Kidney (tissue), 14 donors: ENCODE results near the gene ACP6. TPM values are rescaled to one million over a fixed set of nuclear protein-coding genes. Genes with fewer than 3 reads are reported as not detected.

Experiments used
- DNase-seq, 5 donors: peaks; one replicate each; pipeline ENCODE4 v3.0.0-alpha.2; 2013 to 2020
- FAIRE-seq: peaks from 2 replicates; lab custom pipeline; 2012; peaks lifted over from hg19 to GRCh38; lab: Jason Lieb, UNC
- H3K27ac ChIP-seq, 2 donors: one replicate each; pipeline ENCODE4 v1.7.0; 2013; ENCODE audit warnings: low read depth in 2 of 2, low read length in 2 of 2, inconsistent platforms in 1 of 2
- H3K27me3 ChIP-seq: one replicate; pipeline ENCODE4 v1.7.1; 2013; ENCODE audit warnings: low read length, inconsistent platforms; ENCODE audit not compliant: control insufficient read depth, insufficient read depth
- H3K36me3 ChIP-seq, 3 donors: one replicate each; pipeline versions ENCODE4 v1.7.0 to v1.7.1; 2013; ENCODE audit warnings: low read length in 3 of 3, control low read depth in 1 of 3, inconsistent platforms in 1 of 3; ENCODE audit not compliant: insufficient read depth in 3 of 3, control insufficient read depth in 2 of 3
- H3K4me1 ChIP-seq, 3 donors: one replicate each; pipeline versions ENCODE4 v1.7.0 to v1.7.1; 2013; ENCODE audit warnings: low read length in 3 of 3, inconsistent platforms in 1 of 3, low read depth in 1 of 3; ENCODE audit not compliant: control insufficient read depth in 2 of 3, insufficient read depth in 2 of 3
- H3K4me3 ChIP-seq, 3 donors: one replicate each; pipeline versions ENCODE4 v1.7.0 to v1.8.1; 2013; ENCODE audit warnings: low read length in 3 of 3, control low read depth in 1 of 3, inconsistent platforms in 1 of 3
- H3K9ac ChIP-seq, 3 donors: one replicate each; pipeline versions ENCODE4 v1.7.0 to v1.7.1; 2013; ENCODE audit warnings: low read length in 3 of 3, control low read depth in 1 of 3, inconsistent platforms in 1 of 3
- H3K9me3 ChIP-seq, 3 donors: one replicate each; pipeline versions ENCODE4 v1.7.0 to v1.7.1; 2013; ENCODE audit warnings: low read length in 3 of 3, control low read depth in 1 of 3, inconsistent platforms in 1 of 3; ENCODE audit not compliant: control insufficient read depth in 2 of 3, insufficient read depth in 1 of 3
- CTCF ChIP-seq: IDR thresholded peaks from 3 replicates; pipeline ENCODE4 v1.5.1; 2012; ENCODE audit warnings: mild to moderate bottlenecking, moderate library complexity, borderline replicate concordance; ENCODE audit not compliant: insufficient read depth; ENCODE audit errors: extremely low read depth
- intact Hi-C: fragments of 100-400 bp; cut with DNase I; formaldehyde crosslinking; loops from one replicate; pipeline ENCODE4 v1.11.1; 2022
- polyA plus RNA-seq: library from polyadenylated mRNA; stranded (reverse); fragments of 350-450 nt; fragmentation: Illumina TruSeq; extraction: RNeasy Lipid Tissue Mini Kit (QIAGEN cat#74804); gene quantifications from one replicate; pipeline ENCODE4 v1.2.3, GENCODE V29; 2014; ENCODE audit warnings: low read depth, low replicate concordance; ENCODE audit not compliant: insufficient read depth
- total RNA-seq: library from RNA; stranded (reverse); fragmentation: NEBNext Ultra II Directional; extraction: Animal tissue kit (Norgen Biotek cat#: 25700); gene quantifications from one replicate; pipeline ENCODE4 v1.2.1, GENCODE V29; 2021
- donor health status: control.
- donor health status: control.
- donor health status: control.
- donor health status: control.
- donor health status: control.
- donor health status: DM: yes; HTN: yes; CAD: no.
- donor health status: Normal renal cell carcinoma (clear cell type).

Gene ACP6
- total and polyA plus RNA-seq, 2 donors from 2014 or later = 37.7 to 43.6 TPM

- Histone ChIP-seq H3K4me1 (no peaks in the 10 kb centered on the region), H3K9me3 (no peaks in the 10 kb centered on the region), H3K4me3 (no peak overlapping the region), H3K27ac (no peak overlapping the region), H3K27me3 (no peaks in the 10 kb centered on the region), H3K36me3 (peaks cover 10 to 36% (median 21%) of the 10 kb centered on the region in 3 donors), H3K9ac (no peak overlapping the region)
- FAIRE-seq (no peak), DNase-seq (no peak)
- intact Hi-C loops = no loop called here
- no peak for TF ChIP-seq CTCF
Observed at GRCh38 chr1:147609358-147609757, 61.0 kb downstream of the ACP6 start.

- H3K27ac ChIP-seq = no peak overlapping the region
- no peaks in the 10 kb centered on the region for H3K4me1 ChIP-seq
- DNase-seq (no peak), FAIRE-seq (no peak)
- no peaks in the 10 kb centered on the region for H3K9me3 ChIP-seq
- H3K4me3 ChIP-seq = no peak overlapping the region
- intact Hi-C loops = no loop called here
- no peak for TF ChIP-seq CTCF
- no peak overlapping the region for H3K9ac ChIP-seq
- H3K27me3 ChIP-seq = no peaks in the 10 kb centered on the region
- H3K36me3 ChIP-seq = peaks cover 10 to 28% (median 17%) of the 10 kb centered on the region in 3 donors
Observed at GRCh38 chr1:147608596-147608995, 61.7 kb downstream of the ACP6 start.

GRCh38 chr1:147605591-147605990 is 64.7 kb downstream of the ACP6 start:
- Histone ChIP-seq H3K4me3 (no peak overlapping the region), H3K27me3 (no peaks in the 10 kb centered on the region), H3K9me3 (no peaks in the 10 kb centered on the region), H3K9ac (no peak overlapping the region), H3K27ac (no peak overlapping the region), H3K36me3 (peaks cover 8 to 15% (median 11%) of the 10 kb centered on the region in 3 donors), H3K4me1 (peaks cover 0 to 4% (median 0%) of the 10 kb centered on the region in 3 donors)
- intact Hi-C loops = no loop called here
- FAIRE-seq (no peak), DNase-seq (no peak)
- TF ChIP-seq CTCF = no peak

GRCh38 chr1:147603986-147604385 is 66.3 kb downstream of the ACP6 start:
- no peak for TF ChIP-seq CTCF
- no peaks in the 10 kb centered on the region for H3K9me3 ChIP-seq
- H3K27ac ChIP-seq = no peak overlapping the region
- H3K9ac ChIP-seq = no peak overlapping the region
- H3K36me3 ChIP-seq = peaks cover 8 to 15% (median 11%) of the 10 kb centered on the region in 3 donors
- H3K27me3 ChIP-seq = no peaks in the 10 kb centered on the region
- FAIRE-seq (no peak), DNase-seq (no peak)
- intact Hi-C loops = no loop called here
- H3K4me1 ChIP-seq = peaks cover 0 to 6% (median 0%) of the 10 kb centered on the region in 3 donors
- no peak overlapping the region for H3K4me3 ChIP-seq
